AG08396 (cell line): ENCODE results near the gene FXYD5.
"Not testable (repeated sequence)": the region's sequence is repeated elsewhere in the genome, so short reads cannot be mapped to it uniquely, and the experiment has no call there.

Experiments
- DNase-seq: peaks from one replicate; pipeline ENCODE4 v3.0.0; 2012; ENCODE audit warnings: low spot score, mixed read lengths

FXYD5 gene

DNA sequence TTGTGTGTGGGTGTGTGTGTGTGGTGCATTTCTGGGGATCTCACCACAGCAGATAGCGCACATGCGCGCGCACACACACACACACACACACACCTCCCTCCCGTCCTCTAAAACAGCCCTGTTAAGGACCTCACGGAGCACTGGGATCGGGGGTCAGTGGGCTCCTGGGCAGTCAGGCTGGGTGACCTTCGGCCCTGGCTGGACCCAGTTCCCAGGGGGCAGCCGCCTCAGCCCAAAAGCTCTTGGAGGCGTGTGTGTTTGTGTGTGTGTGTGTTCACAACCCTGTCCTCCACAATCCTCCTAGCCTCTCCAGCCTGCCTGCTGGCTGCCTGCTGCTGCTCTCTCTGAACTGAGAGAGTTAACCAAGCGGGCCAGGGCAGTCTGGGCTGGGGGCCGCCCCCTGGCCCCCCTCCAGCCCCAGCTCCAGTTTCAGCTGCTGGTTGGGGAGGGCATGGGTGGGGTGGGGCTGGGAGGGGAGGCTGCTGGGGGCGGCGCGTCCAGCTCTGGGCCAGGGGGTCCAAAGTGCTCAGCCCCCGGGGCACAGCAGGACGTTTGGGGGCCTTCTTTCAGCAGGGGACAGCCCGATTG, 16.1 kb upstream of the FXYD5 start, which contains the start of gene FXYD1:
FXYD1 (plus strand) TSS at position 520 of the 588 bp plus-strand sequence. CDS start 1,256 bp downstream, outside the sequence.
- DNase-seq: no peak

DNA sequence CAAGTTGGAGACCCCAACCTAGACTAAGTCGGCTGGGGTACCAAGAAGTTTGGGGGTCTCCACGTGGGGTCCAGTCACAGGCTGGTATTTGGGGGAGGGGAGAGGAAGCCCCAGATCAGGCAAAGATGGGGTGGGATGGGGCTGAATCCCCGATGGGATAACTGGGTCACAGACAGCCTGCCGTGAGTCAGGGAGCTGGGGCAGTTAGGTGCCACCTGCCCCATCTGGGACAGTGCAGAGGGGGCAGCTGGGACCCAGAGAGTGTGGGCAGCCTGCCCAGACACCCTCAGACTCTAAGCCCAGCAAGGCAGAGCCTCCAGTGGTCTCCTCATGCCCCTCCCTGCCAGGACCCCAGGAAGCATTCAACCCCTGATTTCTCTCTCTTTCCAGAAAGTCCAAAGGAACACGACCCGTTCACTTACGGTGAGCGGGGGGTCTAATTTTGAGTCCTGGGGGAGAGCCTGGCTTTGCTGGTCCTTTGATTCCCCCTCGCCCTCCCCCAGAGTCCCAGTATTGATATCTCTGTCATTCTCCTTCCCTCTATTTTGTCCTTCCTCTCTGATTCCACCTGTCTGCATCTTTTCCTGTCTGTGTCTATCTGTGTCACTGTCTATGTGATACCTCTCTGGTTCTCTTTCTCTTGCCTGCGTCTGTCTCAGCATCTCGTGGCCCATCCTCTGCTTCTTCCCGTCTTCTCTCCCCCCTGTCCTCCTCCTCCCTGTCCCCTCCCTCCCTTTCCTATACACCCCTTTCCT, 14.2 kb upstream of the FXYD5 start:
- no peak for DNase-seq

DNA sequence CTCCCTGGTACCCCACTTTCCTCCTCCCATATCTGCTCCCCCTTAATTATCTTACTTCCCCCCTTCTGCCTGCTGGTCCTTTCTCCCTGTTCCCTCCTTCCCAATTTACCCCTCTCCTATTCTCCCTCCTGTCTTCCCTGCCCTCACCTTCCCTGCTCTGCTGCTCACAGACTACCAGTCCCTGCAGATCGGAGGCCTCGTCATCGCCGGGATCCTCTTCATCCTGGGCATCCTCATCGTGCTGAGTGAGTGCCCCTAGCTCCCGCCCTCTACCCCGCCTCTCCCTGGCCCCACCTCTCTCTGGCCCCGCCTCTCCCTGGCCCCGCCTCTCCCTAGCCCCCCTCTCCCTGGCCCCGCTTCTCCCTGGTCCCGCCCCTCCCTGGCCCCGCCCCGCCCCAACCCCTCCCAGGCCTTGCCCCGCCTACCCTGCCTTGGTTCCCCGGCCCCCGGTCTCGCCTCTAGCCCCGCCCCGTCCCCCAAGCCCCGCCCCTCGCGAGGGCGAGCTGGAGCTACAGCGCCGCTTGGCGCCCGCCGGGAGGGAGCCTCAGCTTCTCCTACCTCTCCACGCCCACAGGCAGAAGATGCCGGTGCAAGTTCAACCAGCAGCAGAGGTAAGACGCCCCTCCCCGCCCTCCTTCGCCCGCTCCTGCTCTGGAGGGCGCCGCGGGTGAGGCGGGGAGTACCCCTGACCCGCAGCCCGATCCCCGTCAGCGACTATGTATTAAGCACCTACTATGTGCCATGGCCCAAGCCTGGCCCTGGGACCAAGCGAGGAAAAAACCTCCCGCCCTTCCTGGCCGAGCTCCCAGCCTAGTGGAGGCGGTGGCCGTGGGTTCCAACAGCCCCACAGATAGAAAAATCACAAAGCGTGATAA, 13.3 kb upstream of the FXYD5 start:
- DNase-seq: peak; percentile 100

DNA sequence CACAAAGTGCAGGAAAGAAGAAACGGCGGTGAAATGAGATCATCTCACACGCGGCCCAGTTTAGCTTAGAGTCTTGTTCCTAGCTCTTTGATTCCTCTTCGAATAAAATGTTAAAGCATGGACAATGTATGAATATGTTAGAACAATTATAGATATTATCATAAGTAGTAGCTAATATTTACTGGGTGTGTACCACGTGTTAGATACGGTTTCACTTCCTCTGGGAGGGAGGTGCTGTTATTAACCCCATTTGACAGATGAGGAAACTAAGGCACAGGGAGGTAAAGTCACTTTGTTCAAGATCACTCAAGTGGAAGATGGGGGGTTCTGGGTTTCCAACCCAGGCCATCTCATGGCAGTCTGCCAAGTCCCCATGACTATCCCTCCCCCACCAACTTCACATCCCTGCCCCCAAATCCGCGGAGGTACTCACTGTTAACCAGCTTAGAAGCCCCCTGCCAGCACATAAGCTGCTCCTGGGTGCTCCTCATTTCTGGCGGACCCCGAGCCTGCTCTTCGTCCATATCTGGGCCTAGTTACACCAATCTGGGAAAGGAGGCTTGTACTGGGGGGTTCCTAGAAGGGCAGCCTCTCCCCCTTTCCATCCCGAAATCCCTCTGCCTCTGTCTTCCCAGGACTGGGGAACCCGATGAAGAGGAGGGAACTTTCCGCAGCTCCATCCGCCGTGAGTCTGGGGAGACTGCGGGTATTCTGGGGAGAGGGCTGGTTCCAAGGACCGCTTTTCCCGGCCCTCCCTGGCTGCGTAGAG, 12.5 kb upstream of the FXYD5 start:
- DNase-seq: no peak

DNA sequence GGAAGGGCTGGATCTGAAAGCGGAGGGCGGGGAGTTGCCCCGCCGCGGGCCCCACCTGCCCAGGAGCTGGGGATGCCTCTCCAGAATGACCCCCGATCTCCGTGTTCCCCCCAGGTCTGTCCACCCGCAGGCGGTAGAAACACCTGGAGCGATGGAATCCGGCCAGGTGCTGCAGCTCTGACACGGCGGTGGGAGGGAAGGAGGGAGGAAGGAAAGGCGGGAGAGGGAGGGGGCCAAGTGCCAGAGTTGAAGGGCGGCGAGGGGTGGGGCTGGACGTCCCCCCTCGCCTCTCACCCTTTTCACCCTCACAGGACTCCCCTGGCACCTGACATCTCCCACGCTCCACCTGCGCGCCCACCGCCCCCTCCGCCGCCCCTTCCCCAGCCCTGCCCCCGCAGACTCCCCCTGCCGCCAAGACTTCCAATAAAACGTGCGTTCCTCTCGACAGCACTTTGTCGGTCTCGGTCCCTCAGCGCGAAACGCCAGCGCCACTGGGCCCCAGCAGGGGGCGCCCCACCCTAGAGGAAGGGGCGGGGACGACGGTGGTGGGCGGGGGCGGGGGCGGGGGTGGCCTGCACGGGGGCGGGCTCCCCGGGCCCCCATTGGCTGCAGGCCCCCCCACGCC, 11.8 kb upstream of the FXYD5 start:
- peak; percentile 68 for DNase-seq

DNA sequence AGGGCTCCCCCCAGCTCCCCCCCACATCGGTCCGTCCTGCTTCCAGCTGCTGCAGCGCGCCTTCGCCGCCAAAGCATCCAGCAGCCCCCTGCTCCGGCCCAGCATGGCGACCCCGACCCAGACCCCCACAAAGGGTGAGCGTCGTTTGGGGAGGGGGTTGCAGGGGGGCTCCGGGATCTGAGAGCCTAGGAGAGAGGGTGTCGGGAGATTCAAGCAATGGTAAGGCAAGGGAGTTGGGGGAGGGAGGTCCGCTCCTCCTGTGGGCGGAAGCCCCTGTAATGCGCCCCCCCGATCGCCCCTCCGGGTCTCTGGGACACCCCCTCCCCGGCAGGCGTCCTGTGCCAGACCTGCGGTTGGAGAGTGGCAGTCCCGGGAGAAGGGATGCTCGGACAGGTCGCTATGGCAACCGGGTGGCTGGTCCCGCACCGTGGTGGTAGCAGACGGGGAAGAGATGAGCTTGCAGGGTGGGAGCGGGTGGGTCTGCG, 11.3 kb upstream of the FXYD5 start, which contains the start of gene FXYD7:
FXYD7 (plus strand) TSS at position 25 of the 485 bp plus-strand sequence; CDS start at position 104, 79 bp downstream.
- no peak for DNase-seq

DNA sequence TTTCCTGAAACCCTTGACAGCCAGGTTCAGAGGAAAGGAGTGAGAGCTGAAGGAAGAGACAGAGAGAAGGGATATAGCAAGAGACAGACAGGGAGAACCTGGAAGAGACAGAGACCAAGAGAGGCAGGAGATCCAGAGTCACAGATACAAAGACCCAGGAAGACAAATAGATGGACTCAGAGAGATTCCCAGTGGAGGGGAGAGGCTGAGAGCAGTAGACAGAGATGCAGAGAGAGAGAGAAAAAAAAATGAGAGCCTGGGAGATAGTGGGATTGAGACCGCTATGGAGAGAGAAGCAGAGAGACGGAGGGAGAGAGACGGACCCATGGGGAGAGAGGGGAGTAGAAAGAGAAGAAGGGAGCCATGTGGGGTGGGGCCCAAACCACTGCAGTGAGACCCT, 10.7 kb upstream of the FXYD5 start:
- DNase-seq: no peak

DNA sequence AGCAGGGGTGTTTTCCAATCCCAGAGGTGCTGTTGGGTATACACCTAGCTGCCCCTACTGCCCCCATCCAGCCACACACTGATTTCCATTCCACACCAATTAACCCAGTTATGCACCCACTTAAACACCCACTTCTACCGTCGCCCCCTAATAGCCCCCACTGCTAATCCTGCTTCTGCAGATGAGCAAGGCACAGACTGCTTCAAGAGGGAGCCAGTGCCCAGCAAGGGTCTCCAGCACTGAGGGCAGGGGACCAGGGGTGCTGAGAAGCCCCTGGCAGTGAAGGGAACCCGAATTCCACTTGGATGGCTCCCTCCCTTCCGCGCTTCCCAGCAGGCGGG, 10.3 kb upstream of the FXYD5 start:
- DNase-seq: no peak

DNA sequence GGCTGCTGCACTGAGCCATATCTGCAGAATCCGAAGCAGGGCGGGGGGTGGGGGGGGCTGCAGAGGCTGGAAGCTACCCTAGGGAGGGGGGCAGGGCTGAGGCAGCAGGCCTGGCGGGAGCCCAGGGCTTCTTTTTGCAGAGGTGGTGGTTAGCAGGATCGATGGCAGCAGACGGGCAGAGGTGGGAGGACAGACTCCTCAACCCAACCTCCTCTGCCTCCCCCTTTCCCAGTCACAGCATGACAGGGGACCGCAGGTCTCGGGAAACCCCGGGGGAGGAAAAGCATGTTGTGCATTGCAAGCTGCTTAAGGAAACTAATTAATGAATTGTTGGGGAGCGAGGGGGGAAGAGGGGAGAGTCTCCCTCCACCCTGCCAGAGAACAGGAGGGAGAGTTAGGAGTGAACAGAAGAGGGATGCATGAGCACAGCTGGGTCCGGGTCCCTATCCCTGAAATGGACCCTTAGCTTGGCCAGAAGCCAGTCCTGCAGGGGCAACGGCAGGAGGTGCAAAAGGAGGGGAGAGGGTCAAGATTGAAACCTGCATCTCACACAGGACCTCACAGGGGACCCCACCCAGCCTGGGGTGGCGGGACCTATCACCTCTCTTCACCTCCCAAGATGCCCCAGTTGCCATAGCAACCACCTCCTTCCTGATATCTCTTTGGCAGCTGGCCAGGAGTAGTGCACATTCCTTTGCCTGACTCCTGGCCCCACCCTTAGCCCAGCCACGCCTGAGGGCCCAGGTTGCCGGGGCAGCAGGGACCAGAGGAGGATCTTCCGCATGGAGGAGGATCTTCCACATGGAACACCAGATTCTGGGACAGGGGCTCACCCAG, 9.7 kb upstream of the FXYD5 start:
- DNase-seq: no peak

DNA sequence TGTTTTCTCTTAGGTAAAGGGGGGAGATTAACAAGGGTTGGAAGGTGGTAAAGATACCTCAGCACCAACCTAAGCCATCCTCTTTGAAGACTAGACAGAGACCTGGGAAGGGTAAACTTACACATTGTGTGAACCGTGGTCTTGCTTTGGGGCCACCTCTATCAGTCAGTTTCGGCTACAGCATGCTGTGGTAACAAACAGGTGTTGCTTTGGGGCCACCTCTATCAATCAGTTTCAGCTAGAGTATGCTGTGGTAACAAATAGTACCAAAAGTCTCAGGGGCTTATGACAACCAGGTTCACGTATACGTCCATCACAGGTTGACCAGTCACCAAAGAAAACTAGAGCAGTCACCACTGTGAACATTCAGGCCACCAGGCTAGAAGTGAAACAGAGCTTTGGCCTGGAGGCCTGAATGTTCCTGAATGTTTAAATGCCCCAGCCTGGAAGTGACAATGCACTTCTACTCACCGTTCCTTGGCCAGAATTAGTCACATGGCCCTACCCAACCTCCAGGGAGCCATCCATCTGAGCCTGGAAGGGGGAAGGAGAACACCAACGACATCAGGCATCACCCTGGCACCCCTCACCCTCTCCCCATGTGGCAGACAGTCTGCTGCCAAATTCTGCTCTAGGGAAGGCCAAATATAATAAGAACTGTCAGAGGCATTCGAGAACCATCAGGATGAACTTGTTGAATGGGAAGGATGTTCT, 7.6 kb upstream of the FXYD5 start:
- DNase-seq: no peak

DNA sequence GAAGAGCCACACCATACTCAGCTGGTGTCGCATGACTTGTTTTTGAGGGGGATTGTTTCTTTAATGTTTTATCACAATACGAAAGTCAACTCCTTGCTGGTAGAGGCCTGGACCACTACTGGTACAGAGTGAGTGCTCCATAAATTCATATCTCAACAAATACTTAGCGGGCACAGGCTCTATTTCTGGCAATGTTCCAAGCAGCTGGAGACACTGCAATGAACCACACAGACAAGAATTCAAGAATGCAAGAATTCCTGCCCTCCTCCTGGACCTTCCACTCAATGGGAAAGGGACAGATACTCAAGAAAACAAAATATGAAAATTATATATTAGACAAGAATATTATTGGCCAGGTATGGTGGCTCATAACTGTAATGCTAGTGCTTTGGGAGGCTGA, 5.1 kb upstream of the FXYD5 start:
- DNase-seq: no peak

DNA sequence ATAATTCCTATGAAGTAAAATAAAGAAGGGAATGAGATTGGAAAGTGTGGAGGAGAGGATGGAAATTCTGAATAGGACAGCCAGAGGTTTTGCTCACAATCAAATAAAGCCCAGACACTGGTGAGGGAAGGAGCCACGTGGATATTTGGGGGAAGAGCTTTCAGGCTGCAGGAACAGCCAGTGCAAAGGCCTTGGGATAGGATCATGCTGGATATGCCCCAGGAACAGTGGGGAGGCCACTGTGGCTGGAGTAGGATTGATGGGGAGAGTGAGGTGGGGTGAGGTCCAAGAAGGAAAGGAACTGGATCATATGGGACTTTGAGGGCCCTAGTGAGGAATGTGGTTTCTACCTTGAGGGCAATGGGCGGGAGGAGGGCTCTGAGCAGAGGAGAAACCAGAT, 4.1 kb upstream of the FXYD5 start:
- DNase-seq: no peak

DNA sequence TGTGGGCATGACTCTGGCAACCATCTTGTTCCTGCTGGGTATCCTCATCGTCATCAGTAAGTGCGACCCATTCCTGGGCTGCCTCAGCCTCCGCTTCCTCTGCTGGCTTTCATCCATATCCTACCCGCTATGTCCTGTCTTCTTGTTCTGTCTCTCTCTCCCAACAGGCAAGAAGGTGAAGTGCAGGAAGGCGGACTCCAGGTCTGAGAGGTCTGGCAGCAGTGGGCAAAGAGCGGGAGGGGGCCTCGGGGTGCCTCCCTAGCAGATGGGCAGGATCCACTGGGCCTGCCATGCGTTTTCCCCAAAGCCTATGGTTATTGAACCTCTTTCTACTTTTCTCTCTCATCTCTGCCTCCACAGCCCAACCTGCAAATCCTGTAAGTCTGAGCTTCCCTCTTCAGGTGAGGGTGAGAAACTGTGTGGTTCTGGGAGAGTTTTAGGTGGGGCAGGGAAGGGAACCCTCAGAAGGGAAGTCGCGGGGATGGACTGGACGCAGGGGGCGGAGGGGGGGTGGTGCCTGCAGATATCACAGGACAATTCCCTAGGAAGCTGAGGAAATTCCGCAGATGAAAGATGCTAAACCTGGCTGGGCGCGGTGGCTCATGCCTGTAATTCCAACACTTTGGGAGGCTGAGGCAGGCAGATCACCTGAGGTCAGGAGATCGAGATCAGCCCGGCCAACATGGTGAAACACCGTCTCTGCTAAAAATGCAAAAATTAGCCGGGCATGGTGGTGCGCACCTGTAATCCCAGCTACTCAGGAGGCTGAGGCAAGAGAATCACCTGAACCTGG, 3.1 kb upstream of the FXYD5 start:
- no peak for DNase-seq

DNA sequence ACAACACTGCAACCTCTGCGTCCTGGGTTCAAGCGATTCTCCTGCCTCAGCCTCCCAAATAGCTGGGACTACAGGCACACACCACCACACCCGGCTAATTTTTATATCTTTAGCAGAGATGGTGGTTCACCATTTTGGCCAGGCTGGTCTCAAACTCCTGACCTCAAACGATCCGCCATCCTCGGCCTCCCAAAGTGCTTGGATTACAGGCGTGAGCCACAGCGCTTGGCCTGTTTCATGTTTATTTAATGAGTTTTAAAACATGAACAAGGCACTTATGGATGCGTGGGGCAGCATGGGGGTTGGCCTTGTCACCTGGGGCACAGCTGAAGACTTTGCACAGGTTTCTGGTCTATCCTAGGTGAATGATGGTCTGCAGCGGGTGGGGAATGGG, 1.4 kb upstream of the FXYD5 start:
- not testable (repeated sequence) for DNase-seq

DNA sequence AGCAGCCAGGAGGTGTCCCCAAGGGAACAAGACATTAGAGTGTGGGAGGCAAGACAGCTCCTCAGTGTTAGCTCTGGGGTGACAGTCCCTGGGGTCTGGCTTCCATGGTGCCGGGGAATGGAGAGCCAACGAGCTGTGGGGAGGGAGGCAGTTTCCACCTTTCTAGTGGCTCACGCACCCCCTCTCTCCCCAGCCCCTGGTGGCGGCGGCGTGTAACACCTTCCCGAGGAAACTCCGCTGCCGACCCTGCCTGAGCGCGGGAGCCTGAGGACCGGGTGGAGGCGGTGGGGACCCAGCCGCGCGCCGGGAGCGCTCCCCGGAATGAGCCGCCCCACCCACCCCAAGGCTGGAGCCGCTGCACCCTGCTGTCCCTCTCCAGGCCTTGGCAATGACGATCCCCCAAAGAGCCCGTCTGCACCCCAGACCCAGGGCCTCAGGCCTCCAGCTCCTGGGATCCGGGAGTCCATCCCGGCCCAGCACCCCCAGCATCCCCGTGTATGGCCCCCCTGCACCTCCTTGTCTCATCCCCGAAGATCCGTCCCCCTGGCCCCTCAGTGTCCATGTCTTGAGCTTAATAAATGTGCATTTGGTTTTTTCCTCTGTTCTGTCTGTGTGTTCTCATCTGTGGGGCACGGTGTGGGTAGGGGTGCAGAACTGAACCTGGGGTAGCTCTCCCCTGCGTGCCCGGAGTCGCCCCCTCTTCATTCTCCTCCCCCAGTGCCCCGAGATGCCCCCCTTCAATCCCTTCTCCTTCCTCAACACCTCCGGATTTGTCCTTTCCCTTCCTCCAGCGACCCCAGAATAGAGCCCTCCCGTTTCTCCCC, 622 bp upstream of the FXYD5 start:
- peak; percentile 81 for DNase-seq

DNA sequence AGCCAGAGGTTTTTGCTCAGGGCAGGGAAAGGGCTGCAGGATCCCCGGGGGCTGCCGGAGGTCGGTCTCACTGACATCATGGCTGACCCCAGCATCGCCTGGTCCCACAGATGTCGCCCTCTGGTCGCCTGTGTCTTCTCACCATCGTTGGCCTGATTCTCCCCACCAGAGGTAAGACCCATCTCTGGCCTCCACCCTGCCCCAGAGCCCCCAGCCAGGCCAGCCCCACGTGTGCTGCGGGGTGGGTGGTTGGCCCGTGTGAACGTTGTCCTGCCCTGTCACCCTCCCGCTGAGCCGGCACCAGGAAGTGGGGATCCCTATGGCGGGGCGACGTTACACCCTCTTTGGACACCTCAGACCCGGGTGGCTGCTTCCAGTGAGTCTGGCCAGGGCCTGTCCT, 906 bp downstream of the FXYD5 start:
- no peak for DNase-seq

DNA sequence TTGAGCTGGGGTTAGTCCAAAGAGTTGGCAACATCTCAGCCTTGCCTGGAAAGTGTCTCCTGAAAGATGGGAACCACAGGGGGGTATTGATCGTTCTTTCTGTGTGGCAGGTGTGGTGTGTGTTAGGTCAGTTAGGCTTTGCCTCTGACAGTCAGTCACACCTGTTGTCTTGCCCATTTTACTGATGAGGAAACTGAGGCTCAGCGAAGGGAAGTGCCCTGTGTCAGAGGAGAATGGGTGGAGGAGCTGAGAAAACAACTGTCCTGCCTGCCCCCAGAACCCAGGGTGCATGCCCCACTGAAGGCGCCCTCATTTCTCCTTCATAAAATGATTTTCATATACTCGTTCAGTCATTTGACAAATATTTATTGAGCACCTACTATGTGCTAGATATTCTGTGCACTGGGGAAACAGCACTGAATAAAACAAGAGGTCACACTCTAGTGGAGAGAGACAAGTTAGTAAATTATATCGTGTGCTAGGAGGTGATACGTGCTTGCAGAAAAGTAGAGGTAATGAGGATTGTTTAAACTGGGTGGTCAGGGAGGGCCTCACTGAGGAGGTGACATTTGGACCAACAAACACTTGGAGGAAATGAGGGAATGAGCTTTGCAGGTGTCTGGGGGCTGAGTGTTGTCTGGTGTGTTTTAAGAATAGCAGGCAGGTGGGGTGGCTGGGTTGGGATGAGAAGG, 1.6 kb downstream of the FXYD5 start:
- DNase-seq: no peak

DNA sequence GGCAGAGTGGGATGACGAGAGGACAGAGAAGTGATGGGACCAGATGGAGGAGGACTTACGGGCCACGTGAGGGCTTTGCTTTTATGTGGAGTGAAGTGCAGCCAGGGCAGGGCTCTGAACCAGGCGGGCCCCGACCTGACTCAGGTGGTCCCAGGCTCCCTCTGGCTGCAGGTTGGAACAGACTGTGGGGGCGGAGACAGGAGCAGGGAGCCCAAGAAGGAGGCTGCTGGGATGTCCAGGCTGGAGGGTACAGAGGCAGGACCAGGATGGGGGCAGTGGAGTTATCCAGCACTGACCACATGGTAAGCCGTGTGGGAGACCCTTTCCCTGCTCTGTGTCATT, 2.1 kb downstream of the FXYD5 start:
- DNase-seq: no peak
